Psoas muscle (tissue), 8 donors: Measurements from ENCODE around the gene RPL27A. TPM values are rescaled to one million over a fixed set of nuclear protein-coding genes. Genes with fewer than 3 reads are reported as not detected.

Source experiments
- ATAC-seq, 4 donors: fragments of 200-7000 bp; cut with Tn5 transposase; one replicate each; pipeline ENCODE4 v1.9.1; 2020; ENCODE audit warnings: moderate library complexity in 3 of 4, mild to moderate bottlenecking in 2 of 4
- DNase-seq, 2 donors: peaks; one replicate each; pipeline ENCODE4 v3.0.0-alpha.2; 2020
- H3K27ac ChIP-seq: fragments of 200-600 bp; one replicate; pipeline ENCODE4 v1.8.0; 2022
- H3K27me3 ChIP-seq, 3 donors: fragments of 200-600 bp in 1 of 3; one replicate each; pipeline versions ENCODE4 v1.6.1 to v1.8.0; 2013 to 2022; ENCODE audit warnings: low read length in 2 of 3, mild to moderate bottlenecking in 2 of 3, moderate library complexity in 1 of 3; ENCODE audit not compliant: insufficient read depth in 3 of 3
- H3K36me3 ChIP-seq, 2 donors: fragments of 200-600 bp in 1 of 2; one replicate each; pipeline versions ENCODE4 v1.6.1 to v1.8.0; 2013 to 2022; ENCODE audit warnings: low read depth in 1 of 2, mild to moderate bottlenecking in 1 of 2, moderate library complexity in 1 of 2; ENCODE audit not compliant: insufficient read depth in 1 of 2
- H3K4me1 ChIP-seq: fragments of 200-600 bp; one replicate; pipeline ENCODE4 v1.8.0; 2022
- H3K4me3 ChIP-seq: fragments of 200-600 bp; one replicate; pipeline ENCODE4 v1.8.0; 2022; ENCODE audit warnings: mild to moderate bottlenecking
- H3K9me3 ChIP-seq: fragments of 200-600 bp; one replicate; pipeline ENCODE4 v1.8.0; 2022
- CTCF ChIP-seq: fragments of 200-600 bp; IDR thresholded peaks from one replicate; pipeline ENCODE4 v1.8.0; 2022; ENCODE audit warnings: antibody characterized with exemption
- WGBS, 3 donors: extraction: QIAGEN DNeasy Blood & Tissue Kit; methylation state at CpG; one replicate each; pipeline versions ENCODE4 v1.1.6 to v1.1.7; 2013; 5-methylcytosine and 5-hydroxymethylcytosine counted together
- intact Hi-C, 2 donors: fragments of 100-400 bp; cut with DNase I; formaldehyde crosslinking; loops; one replicate each; pipeline versions ENCODE4 v1.11.0 to v1.14.2; 2022
- polyA plus RNA-seq, 3 donors: library from polyadenylated mRNA; stranded (reverse); fragments of 200-250 nt; gene quantifications; one replicate each; pipeline ENCODE4 v1.2.3, GENCODE V29; 2013
- total RNA-seq, 4 donors: library from RNA; stranded (reverse); fragmentation: NEBNext Ultra II Directional in 2 of 4; extraction: Animal tissue kit (Norgen Biotek cat#: 25700) in 2 of 4; gene quantifications; one replicate each; pipeline versions ENCODE4 v1.2.1 to v1.2.4, GENCODE V29; 2021 to 2023
- donor health status: healthy with polysubstance abuse.
- donor health status: DM: no; HTN: no; CAD: no; lungs with moderate emphysema.
- donor health status: Bipolar disorder and iron deficiency.
- donor health status: healthy.
- donor health status: DM: yes; HTN: yes; CAD: no.
- donor health status: DM: no; HTN: no; CAD: no.
- donor health status: DM: no; HTN: no; CAD: no.
- donor health status: DM: yes; HTN: yes; CAD: no.

RPL27A gene
- total and polyA plus RNA-seq, 7 donors, result 308 to 2,060 (median 673) TPM

GRCh38 chr11:8646873-8647272 lies 35.7 kb upstream of the RPL27A start:
- no peak for TF ChIP-seq CTCF
- Histone ChIP-seq H3K27me3 (no peaks in the 10 kb centered on the region), H3K36me3 (peaks cover 26 to 83% of the 10 kb centered on the region in 2 donors), H3K4me1 (no peaks in the 10 kb centered on the region), H3K27ac (no peak overlapping the region), H3K4me3 (no peak overlapping the region), H3K9me3 (no peaks in the 10 kb centered on the region)
- intact Hi-C loops, result no loop called here
- DNase-seq (no peak), ATAC-seq (no peak)
- 94 to 98% (median 95%) methylated on average over 4 of the region's 4 CpGs for WGBS, 3 donors

GRCh38 chr11:8649361-8649760 lies 33.2 kb upstream of the RPL27A start:
- no peaks in the 10 kb centered on the region for H3K4me1 ChIP-seq
- 79 to 86% (median 85%) methylated on average over 2 of the region's 2 CpGs for WGBS, 3 donors
- peaks cover 26 to 65% of the 10 kb centered on the region in 2 donors for H3K36me3 ChIP-seq
- no peak for TF ChIP-seq CTCF
- ATAC-seq (no peak), DNase-seq (no peak)
- no peaks in the 10 kb centered on the region for H3K27me3 ChIP-seq
- no peaks in the 10 kb centered on the region for H3K9me3 ChIP-seq
- intact Hi-C loops, result no loop called here
- H3K27ac ChIP-seq, result no peak overlapping the region
- no peak overlapping the region for H3K4me3 ChIP-seq

GRCh38 chr11:8650401-8650990 lies 32.1 kb upstream of the RPL27A start:
- Histone ChIP-seq H3K36me3 (peaks cover 20 to 54% of the 10 kb centered on the region in 2 donors), H3K9me3 (no peaks in the 10 kb centered on the region), H3K27ac (no peak overlapping the region), H3K27me3 (no peaks in the 10 kb centered on the region), H3K4me1 (no peaks in the 10 kb centered on the region), H3K4me3 (no peak overlapping the region)
- intact Hi-C loops, result no loop called here
- DNase-seq, result no peak
- ATAC-seq, result no peak
- WGBS, 3 donors, result 92 to 100% (median 92%) methylated on average over 2 of the region's 2 CpGs
- TF ChIP-seq CTCF, result no peak

GRCh38 chr11:8652140-8652539 lies 30.5 kb upstream of the RPL27A start:
- Histone ChIP-seq H3K36me3 (peaks cover 10 to 39% of the 10 kb centered on the region in 2 donors), H3K4me3 (no peak overlapping the region), H3K4me1 (no peaks in the 10 kb centered on the region), H3K27me3 (no peaks in the 10 kb centered on the region), H3K27ac (no peak overlapping the region), H3K9me3 (no peaks in the 10 kb centered on the region)
- DNase-seq, result no peak
- ATAC-seq, result peak; percentile 51 to 81 (median 68)
- no peak for TF ChIP-seq CTCF
- WGBS, 3 donors, result 65 to 77% (median 70%) methylated on average over 3 of the region's 3 CpGs
- intact Hi-C loops, result no loop called here

GRCh38 chr11:8654503-8654902 lies 28.1 kb upstream of the RPL27A start:
- ATAC-seq (no peak), DNase-seq (no peak)
- Histone ChIP-seq H3K9me3 (no peaks in the 10 kb centered on the region), H3K36me3 (peaks cover 4 to 19% of the 10 kb centered on the region in 2 donors), H3K27me3 (no peaks in the 10 kb centered on the region), H3K4me3 (no peak overlapping the region), H3K4me1 (no peaks in the 10 kb centered on the region), H3K27ac (no peak overlapping the region)
- no peak for TF ChIP-seq CTCF
- intact Hi-C loops, result no loop called here
- WGBS, 3 donors, result 71 to 84% (median 75%) methylated on average over 4 of the region's 4 CpGs
